ENCODE data around the gene RGS7BP.

DNA sequence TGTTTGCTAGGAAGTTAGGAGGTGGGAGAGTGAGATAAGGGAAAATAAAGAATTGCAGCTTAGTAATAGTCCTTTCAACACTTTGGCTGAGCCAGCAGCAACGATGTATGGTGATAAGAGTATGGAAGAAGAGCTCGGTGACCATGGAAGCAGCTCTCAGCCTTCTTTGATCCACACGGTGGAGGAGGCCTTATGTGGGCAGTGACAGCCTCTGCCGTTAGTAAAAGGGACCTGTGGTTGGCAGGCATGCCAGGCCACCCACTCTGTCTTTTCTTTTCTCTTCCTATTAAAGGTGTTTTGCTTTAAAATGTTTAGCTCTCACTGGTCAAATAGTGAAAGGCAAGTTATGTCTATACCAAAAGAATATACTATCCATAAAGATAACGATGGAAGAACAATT is 7.7 kb downstream of the RGS7BP start:
- no peak for TF ChIP-seq EZH2 (IDR thresholded peaks at IDR 0.05)
- TF ChIP-seq, protein P1, sequence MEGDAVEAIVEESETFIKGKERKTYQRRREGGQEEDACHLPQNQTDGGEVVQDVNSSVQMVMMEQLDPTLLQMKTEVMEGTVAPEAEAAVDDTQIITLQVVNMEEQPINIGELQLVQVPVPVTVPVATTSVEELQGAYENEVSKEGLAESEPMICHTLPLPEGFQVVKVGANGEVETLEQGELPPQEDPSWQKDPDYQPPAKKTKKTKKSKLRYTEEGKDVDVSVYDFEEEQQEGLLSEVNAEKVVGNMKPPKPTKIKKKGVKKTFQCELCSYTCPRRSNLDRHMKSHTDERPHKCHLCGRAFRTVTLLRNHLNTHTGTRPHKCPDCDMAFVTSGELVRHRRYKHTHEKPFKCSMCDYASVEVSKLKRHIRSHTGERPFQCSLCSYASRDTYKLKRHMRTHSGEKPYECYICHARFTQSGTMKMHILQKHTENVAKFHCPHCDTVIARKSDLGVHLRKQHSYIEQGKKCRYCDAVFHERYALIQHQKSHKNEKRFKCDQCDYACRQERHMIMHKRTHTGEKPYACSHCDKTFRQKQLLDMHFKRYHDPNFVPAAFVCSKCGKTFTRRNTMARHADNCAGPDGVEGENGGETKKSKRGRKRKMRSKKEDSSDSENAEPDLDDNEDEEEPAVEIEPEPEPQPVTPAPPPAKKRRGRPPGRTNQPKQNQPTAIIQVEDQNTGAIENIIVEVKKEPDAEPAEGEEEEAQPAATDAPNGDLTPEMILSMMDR (IDR thresholded peaks at IDR 0.05 in 2 of 3, conservative IDR thresholded peaks at IDR 0.05 in 1 of 3; ENCODE audit: borderline replicate concordance in 1 of 3, insufficient read depth in 1 of 3, low read depth in 2 of 3, low read length in 2 of 3): no peak
- no peak for TF ChIP-seq POLR2AphosphoS5 (IDR thresholded peaks at IDR 0.05; ENCODE audit: low read depth, low read length)
- TF ChIP-seq POLR2A (IDR thresholded peaks at IDR 0.05; ENCODE audit: borderline replicate concordance, extremely low read depth, insufficient read depth, insufficient read length): no peak
